PC-9 (cell line): ENCODE data around the gene CAPN11.

ENCODE experiments used
- CTCF ChIP-seq: fragments of 200-600 bp; sonication (generic); conservative IDR thresholded peaks from 2 replicates; pipeline ENCODE4 v1.6.1; 2017; ENCODE audit warnings: mixed run types, antibody characterized with exemption, mild to moderate bottlenecking, moderate library complexity
- EZH2 ChIP-seq: fragments of 200-600 bp; sonication (generic); IDR thresholded peaks from 2 replicates; pipeline ENCODE4 v1.8.0; 2017; ENCODE audit warnings: antibody characterized with exemption, low read depth

DNA sequence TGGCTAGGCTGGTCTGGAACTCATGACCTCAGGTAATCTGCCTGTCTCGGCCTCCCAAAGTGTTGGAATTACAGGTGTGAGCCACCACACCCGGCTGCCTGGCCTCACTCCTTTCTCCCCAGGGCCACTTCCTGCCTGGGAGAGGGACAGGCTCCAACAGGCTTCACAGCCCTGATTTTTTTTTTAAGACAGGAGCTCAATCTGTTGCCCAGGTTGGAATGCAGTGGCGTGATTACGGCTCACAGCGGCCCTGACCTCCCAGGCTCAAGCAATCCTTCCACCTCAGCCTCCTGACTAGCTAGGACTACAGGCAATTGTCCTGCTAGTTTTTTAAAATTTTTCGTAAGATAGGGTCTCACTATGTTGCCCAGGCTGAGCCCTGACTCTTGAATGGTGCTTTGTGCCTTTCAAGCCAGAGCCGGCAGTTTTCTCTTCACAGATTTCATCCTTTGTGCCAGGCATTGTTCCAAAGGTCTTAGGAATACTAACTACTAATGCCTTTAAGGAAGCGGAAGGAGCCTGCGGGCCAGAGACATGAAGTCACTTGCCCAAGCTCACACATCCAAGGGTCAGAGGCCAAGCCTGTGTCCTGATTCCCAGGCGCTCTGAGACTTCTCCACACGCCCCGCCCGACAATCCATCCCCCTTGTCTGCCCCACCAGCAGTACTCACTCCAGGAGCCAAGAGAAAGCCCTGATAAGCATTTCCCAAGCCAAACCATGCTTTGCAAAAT is 19.2 kb downstream of the CAPN11 start:
- TF ChIP-seq CTCF (no peak), EZH2 (no peak)
